H9 (cell line): ENCODE measurements around the gene ADCY5. TPM values are rescaled to one million over a fixed set of nuclear protein-coding genes. Genes with fewer than 3 reads are reported as not detected.
A peak's percentile ranks its signal among the peaks of the same experiment; 100 is the strongest.

ENCODE experiments used
- DNase-seq: peaks from one replicate; pipeline ENCODE4 v3.0.0-alpha.2; 2017
- H2AFZ ChIP-seq: one replicate; pipeline ENCODE4 v1.6.1; 2013; ENCODE audit warnings: mild to moderate bottlenecking, low read length, control low read depth, moderate library complexity
- H2AK5ac ChIP-seq: 2 replicates; pipeline ENCODE4 v1.6.1; 2013; ENCODE audit warnings: low read length, control low read depth, mixed read lengths; ENCODE audit not compliant: insufficient read length
- H2BK120ac ChIP-seq: one replicate; pipeline ENCODE4 v1.6.1; 2013; ENCODE audit warnings: low read depth, mild to moderate bottlenecking, low read length, control low read depth, inconsistent platforms; ENCODE audit not compliant: poor library complexity, severe bottlenecking
- H2BK12ac ChIP-seq: 2 replicates; pipeline ENCODE4 v1.6.1; 2013; ENCODE audit warnings: low read length, control low read depth, mixed read lengths, low read depth; ENCODE audit not compliant: insufficient read length
- H2BK15ac ChIP-seq: 2 replicates; pipeline ENCODE4 v1.6.1; 2013; ENCODE audit warnings: low read depth, low read length, control low read depth
- H2BK20ac ChIP-seq: one replicate; pipeline ENCODE4 v1.6.1; 2013; ENCODE audit warnings: low read depth, mild to moderate bottlenecking, low read length, control low read depth, inconsistent platforms; ENCODE audit not compliant: poor library complexity, severe bottlenecking
- H2BK5ac ChIP-seq: 2 replicates; pipeline ENCODE4 v1.6.1; 2013; ENCODE audit warnings: low read length, control low read depth, mixed read lengths; ENCODE audit not compliant: insufficient read length
- H3K14ac ChIP-seq: 2 replicates; pipeline ENCODE4 v1.6.1; 2013; ENCODE audit warnings: low read length, control low read depth; ENCODE audit not compliant: insufficient read depth
- H3K18ac ChIP-seq: 2 replicates; pipeline ENCODE4 v1.6.1; 2013; ENCODE audit warnings: low read depth, mild to moderate bottlenecking, mixed read lengths, low read length, control low read depth; ENCODE audit not compliant: insufficient read length
- H3K23ac ChIP-seq: 2 replicates; pipeline ENCODE4 v1.6.1; 2013; ENCODE audit warnings: low read length, control low read depth, mixed read lengths, low read depth; ENCODE audit not compliant: insufficient read length
- H3K23me2 ChIP-seq: 2 replicates; pipeline ENCODE4 v1.6.1; 2013; ENCODE audit warnings: low read depth, mild to moderate bottlenecking, mixed read lengths, low read length, control low read depth; ENCODE audit not compliant: insufficient read length, poor library complexity, severe bottlenecking
- H3K27ac ChIP-seq: 2 replicates; pipeline ENCODE4 v1.5.1; 2013; ENCODE audit warnings: low read length, control low read depth, mixed read lengths, low read depth; ENCODE audit not compliant: insufficient read length
- H3K27me3 ChIP-seq: 2 replicates; pipeline ENCODE4 v1.6.1; 2013; ENCODE audit warnings: low read length, control low read depth, inconsistent platforms; ENCODE audit not compliant: insufficient read depth
- H3K4ac ChIP-seq: 2 replicates; pipeline ENCODE4 v1.6.1; 2013; ENCODE audit warnings: low read depth, mild to moderate bottlenecking, control low read depth, inconsistent platforms, low read length, moderate library complexity
- H3K4me1 ChIP-seq: 2 replicates; pipeline ENCODE4 v1.6.1; 2013; ENCODE audit warnings: low read length, control low read depth, inconsistent platforms; ENCODE audit not compliant: insufficient read depth
- H3K4me2 ChIP-seq: 2 replicates; pipeline ENCODE4 v1.6.1; 2013; ENCODE audit warnings: low read length, control low read depth, mixed read lengths; ENCODE audit not compliant: insufficient read length, insufficient read depth
- H3K56ac ChIP-seq: 2 replicates; pipeline ENCODE4 v1.6.1; 2013; ENCODE audit warnings: low read depth, mild to moderate bottlenecking, mixed read lengths, low read length, control low read depth; ENCODE audit not compliant: insufficient read length
- H3K79me1 ChIP-seq: 2 replicates; pipeline ENCODE4 v1.6.1; 2013; ENCODE audit warnings: low read depth, mild to moderate bottlenecking, moderate library complexity, low read length, control low read depth, inconsistent platforms; ENCODE audit not compliant: insufficient read depth, poor library complexity, severe bottlenecking
- H3K79me2 ChIP-seq: 2 replicates; pipeline ENCODE4 v1.6.1; 2013; ENCODE audit warnings: low read length, control low read depth, inconsistent platforms; ENCODE audit not compliant: insufficient read depth
- H3K9ac ChIP-seq: 2 replicates; pipeline ENCODE4 v1.6.1; 2013; ENCODE audit warnings: low read length, control low read depth, mixed read lengths; ENCODE audit not compliant: insufficient read length; ENCODE audit errors: extremely low read depth
- H3K9me3 ChIP-seq: one replicate; pipeline ENCODE4 v1.6.1; 2013; ENCODE audit warnings: low read depth, low read length, inconsistent platforms; ENCODE audit not compliant: control insufficient read depth
- H3T11ph ChIP-seq: one replicate; pipeline ENCODE4 v1.6.1; 2013; ENCODE audit warnings: mild to moderate bottlenecking, low read length, control low read depth, inconsistent platforms
- H4K20me1 ChIP-seq: one replicate; pipeline ENCODE4 v1.6.1; 2013; ENCODE audit not compliant: control insufficient read depth, insufficient read length, insufficient read depth
- H4K5ac ChIP-seq: 2 replicates; pipeline ENCODE4 v1.6.1; 2013; ENCODE audit warnings: low read depth, mild to moderate bottlenecking, mixed read lengths, low read length, control low read depth; ENCODE audit not compliant: insufficient read length
- H4K8ac ChIP-seq: replicated peaks from 2 replicates; pipeline ENCODE4 v1.6.1; 2013; ENCODE audit warnings: low read length, control low read depth, mixed read lengths, low read depth; ENCODE audit not compliant: insufficient read length
- H4K91ac ChIP-seq: 2 replicates; pipeline ENCODE4 v1.6.1; 2013; ENCODE audit warnings: low read depth, mild to moderate bottlenecking, moderate library complexity, mixed read lengths, low read length, control low read depth; ENCODE audit not compliant: insufficient read length
- H3K27ac Mint-ChIP-seq, 3 experiments: 2 replicates in 2 of 3; 3 replicates in 1 of 3; pipeline ENCODE4 v1.8.0; 2020 to 2021; ENCODE audit warnings: mixed read lengths in 3 of 3, mild to moderate bottlenecking in 1 of 3, moderate library complexity in 1 of 3
- H3K27me3 Mint-ChIP-seq: 2 replicates; pipeline ENCODE4 v1.8.0; 2021; ENCODE audit warnings: low read depth, mild to moderate bottlenecking, moderate library complexity, mixed read lengths
- H3K36me3 Mint-ChIP-seq, 3 experiments: 2 replicates in 2 of 3; 3 replicates in 1 of 3; pipeline ENCODE4 v1.8.0; 2020 to 2021; ENCODE audit warnings: low read depth in 3 of 3, mixed read lengths in 3 of 3; ENCODE audit not compliant: insufficient read depth in 1 of 3
- H3K4me1 Mint-ChIP-seq, 2 experiments: 2 replicates each; pipeline ENCODE4 v1.8.0; 2020; ENCODE audit warnings: mixed read lengths in 2 of 2
- H3K4me3 Mint-ChIP-seq, 2 experiments: 2 replicates in 1 of 2; 3 replicates in 1 of 2; pipeline ENCODE4 v1.8.0; 2020 to 2021; ENCODE audit warnings: mild to moderate bottlenecking in 2 of 2, mixed read lengths in 2 of 2, moderate library complexity in 1 of 2
- H3K9me3 Mint-ChIP-seq, 2 experiments: 2 replicates in 1 of 2; 3 replicates in 1 of 2; pipeline ENCODE4 v1.8.0; 2020; ENCODE audit warnings: mild to moderate bottlenecking in 2 of 2, mixed read lengths in 2 of 2, moderate library complexity in 1 of 2
- CTCF ChIP-seq: fragments of 200-600 bp; sonication (generic); conservative IDR thresholded peaks from 3 replicates; pipeline ENCODE4 v1.8.0; 2021; ENCODE audit warnings: antibody characterized with exemption, mild to moderate bottlenecking
- WGBS: extraction: QIAGEN DNeasy Blood & Tissue Kit; methylation state at CpG from one replicate; pipeline ENCODE4 v1.1.7; 2013; ENCODE audit warnings: missing lambda C conversion rate, low lambda C conversion rate, mixed read lengths; ENCODE audit not compliant: insufficient read length; ENCODE audit errors: extremely low coverage; 5-methylcytosine and 5-hydroxymethylcytosine counted together
- total RNA-seq: library from RNA; stranded (reverse); gene quantifications from 2 replicates; pipeline ENCODE4 v1.2.1, GENCODE V29; 2021

Gene ADCY5
- total RNA-seq, 1 experiment from 2014 or later, result 5.0 TPM

DNA sequence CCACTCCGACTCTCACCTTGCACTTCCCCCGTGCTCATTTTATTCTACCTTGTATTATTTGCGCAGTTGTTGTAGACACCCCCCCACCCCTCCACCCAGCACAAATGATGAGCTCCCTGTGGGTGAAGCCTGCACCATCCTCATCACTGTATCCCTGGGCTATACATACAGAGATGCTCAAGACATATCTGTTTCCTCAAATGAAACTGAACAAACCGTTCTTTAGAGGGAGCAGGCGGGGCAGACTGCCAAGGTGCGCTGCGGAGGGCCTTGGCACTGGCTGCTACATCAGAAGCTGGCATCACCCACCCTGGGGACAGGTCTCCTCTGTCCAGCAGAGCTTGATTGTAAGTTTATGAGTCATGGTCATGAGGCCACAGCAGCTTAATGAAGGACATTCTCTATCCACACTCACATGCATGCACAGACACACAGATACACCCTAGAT lies 29.0 kb downstream of the ADCY5 start:
- no peak overlapping the region for H3K27ac ChIP-seq
- no peak overlapping the region for H2AK5ac ChIP-seq
- no peak overlapping the region for H3K18ac ChIP-seq
- WGBS, result no CpG with 5 or more reads among the region's 7 CpGs
- no peaks in the 10 kb centered on the region for H3K27me3 ChIP-seq
- H3K23ac ChIP-seq, result no peak overlapping the region
- no peaks in the 10 kb centered on the region; a peak in 1 of 5 replicates for H3K9me3 Mint-ChIP-seq
- H3K27ac Mint-ChIP-seq, result peak overlapping the region in 1 of 3 experiments; percentile 81; a peak in 1 of 7 replicates
- no peak overlapping the region for H4K5ac ChIP-seq
- H3K56ac ChIP-seq, result no peak overlapping the region
- peaks cover 5 to 10% of the 10 kb centered on the region in 2 experiments; a peak in 3 of 4 replicates for H3K4me1 Mint-ChIP-seq
- no peaks in the 10 kb centered on the region for H3K36me3 Mint-ChIP-seq
- H3K79me1 ChIP-seq, result no peaks in the 10 kb centered on the region
- no peaks in the 10 kb centered on the region for H3K4me1 ChIP-seq
- H2BK120ac ChIP-seq, result no peak overlapping the region
- H3K27me3 Mint-ChIP-seq, result peaks cover 7% of the 10 kb centered on the region
- H2BK15ac ChIP-seq, result no peak overlapping the region
- H4K8ac ChIP-seq, result no peak overlapping the region
- no peak overlapping the region for H2BK5ac ChIP-seq
- H3K4ac ChIP-seq, result no peak overlapping the region
- H2AFZ ChIP-seq, result no peak overlapping the region
- no peak for TF ChIP-seq CTCF
- H3K4me3 Mint-ChIP-seq, result no peak overlapping the region
- H3K9me3 ChIP-seq, result no peaks in the 10 kb centered on the region
- H3K79me2 ChIP-seq, result no peaks in the 10 kb centered on the region
- no peak overlapping the region for H3K14ac ChIP-seq
- H2BK12ac ChIP-seq, result no peak overlapping the region
- DNase-seq, result no peak
- H3K4me2 ChIP-seq, result no peak overlapping the region
- H3K9ac ChIP-seq, result no peak overlapping the region
- H4K91ac ChIP-seq, result no peak overlapping the region
- H3K23me2 ChIP-seq, result no peaks in the 10 kb centered on the region
- no peak overlapping the region for H3T11ph ChIP-seq
- no peak overlapping the region for H2BK20ac ChIP-seq
- H4K20me1 ChIP-seq, result peaks cover 3% of the 10 kb centered on the region
